MM.1S (cell line): Measurements from ENCODE around the gene TP63.

Experiments used
- DNase-seq: peaks from one replicate; pipeline ENCODE4 v3.0.0-alpha.2; 2015
- H2AFZ ChIP-seq: fragments of 300-600 bp; sonication (generic); 2 replicates; pipeline ENCODE4 v1.6.0; 2016; ENCODE audit warnings: antibody characterized with exemption, low read length
- H3F3A ChIP-seq: fragments of 300-600 bp; sonication (generic); 2 replicates; pipeline ENCODE4 v1.6.1; 2016; ENCODE audit warnings: mild to moderate bottlenecking, antibody characterized with exemption, low read length, moderate library complexity, mixed read lengths; ENCODE audit not compliant: insufficient read depth
- H3K27ac ChIP-seq: fragments of 300-600 bp; sonication (generic); 2 replicates; pipeline ENCODE4 v1.5.1; 2016; ENCODE audit warnings: mild to moderate bottlenecking, low read length
- H3K27me3 ChIP-seq: fragments of 300-600 bp; sonication (generic); replicated peaks from 2 replicates; pipeline ENCODE4 v1.6.0; 2016; ENCODE audit warnings: low read length; ENCODE audit not compliant: insufficient read depth
- H3K36me3 ChIP-seq: fragments of 300-600 bp; sonication (generic); replicated peaks from 2 replicates; pipeline ENCODE4 v1.6.1; 2016; ENCODE audit warnings: mild to moderate bottlenecking, low read length, mixed read lengths; ENCODE audit not compliant: insufficient read depth
- H3K4me1 ChIP-seq: fragments of 300-600 bp; sonication (generic); 2 replicates; pipeline ENCODE4 v1.6.1; 2016; ENCODE audit warnings: low read length, mixed read lengths
- H3K4me2 ChIP-seq: fragments of 300-600 bp; sonication (generic); 2 replicates; pipeline ENCODE4 v1.6.0; 2016; ENCODE audit warnings: low read depth, low read length
- H3K4me3 ChIP-seq: fragments of 300-600 bp; sonication (generic); 2 replicates; pipeline ENCODE4 v1.5.1; 2016; ENCODE audit warnings: low read length, mixed read lengths
- H3K79me2 ChIP-seq: fragments of 300-600 bp; sonication (generic); 2 replicates; pipeline ENCODE4 v1.6.1; 2016; ENCODE audit warnings: mixed run types, low read length, mixed read lengths
- H3K9ac ChIP-seq: fragments of 300-600 bp; sonication (generic); 2 replicates; pipeline ENCODE4 v1.6.1; 2016; ENCODE audit warnings: low read length, mixed read lengths
- H3K9me2 ChIP-seq: fragments of 300-600 bp; sonication (generic); replicated peaks from 2 replicates; pipeline ENCODE4 v1.6.1; 2016; ENCODE audit warnings: mild to moderate bottlenecking, low read length, mixed read lengths; ENCODE audit not compliant: insufficient read depth
- H3K9me3 ChIP-seq: fragments of 300-600 bp; sonication (generic); replicated peaks from 2 replicates; pipeline ENCODE4 v1.6.1; 2016; ENCODE audit warnings: mild to moderate bottlenecking, low read length, mixed read lengths; ENCODE audit not compliant: insufficient read depth
- H4K20me1 ChIP-seq: fragments of 300-600 bp; sonication (generic); 2 replicates; pipeline ENCODE4 v1.6.1; 2016; ENCODE audit warnings: mild to moderate bottlenecking, low read length, moderate library complexity, mixed read lengths; ENCODE audit not compliant: insufficient read depth
- EZH2 ChIP-seq: fragments of 300-600 bp; sonication (generic); optimal IDR thresholded peaks from 2 replicates; pipeline ENCODE3; 2017; ENCODE audit warnings: low read depth, mild to moderate bottlenecking, antibody characterized with exemption, low read length, mixed read lengths
- EZH2phosphoT487 ChIP-seq: fragments of 300-600 bp; sonication (generic); IDR thresholded peaks from 2 replicates; pipeline ENCODE4 v1.6.1; 2018; ENCODE audit warnings: antibody characterized with exemption, low read length
- TF ChIP-seq, protein P1 (sequence below): fragments of 300-600 bp; sonication (generic); IDR thresholded peaks from 2 replicates; pipeline ENCODE4 v1.5.1; 2016; ENCODE audit warnings: antibody characterized with exemption, low read length, mixed read lengths

The TP63 gene

DNA sequence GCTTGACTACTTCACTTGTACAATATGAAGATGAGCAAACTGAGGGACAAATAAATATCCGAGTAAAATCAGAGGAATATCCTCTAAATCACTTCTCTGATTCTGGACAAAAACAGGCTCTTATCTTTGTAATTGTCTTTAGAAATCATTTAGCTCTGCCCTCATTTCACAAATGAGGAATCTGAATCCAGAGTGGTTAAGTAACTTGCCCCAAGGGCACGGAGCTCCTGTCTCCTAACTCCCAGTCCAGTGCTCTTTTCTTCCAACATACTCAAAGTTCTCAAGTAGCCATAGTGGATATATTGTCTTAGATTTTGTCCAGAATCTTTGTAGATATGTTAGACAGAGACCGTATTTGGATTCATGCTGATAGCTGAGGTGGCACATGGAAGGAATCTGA is 156.0 kb downstream of the TP63 start:
- no peak for DNase-seq
- no peaks in the 10 kb centered on the region for H3K4me1 ChIP-seq
- H2AFZ ChIP-seq, result no peak overlapping the region
- H4K20me1 ChIP-seq, result no peaks in the 10 kb centered on the region
- H3K9me3 ChIP-seq, result no peaks in the 10 kb centered on the region
- no peaks in the 10 kb centered on the region for H3F3A ChIP-seq
- no peak overlapping the region for H3K9ac ChIP-seq
- H3K4me3 ChIP-seq, result no peak overlapping the region
- no peak overlapping the region for H3K4me2 ChIP-seq
- no peaks in the 10 kb centered on the region for H3K9me2 ChIP-seq
- TF ChIP-seq, protein P1, sequence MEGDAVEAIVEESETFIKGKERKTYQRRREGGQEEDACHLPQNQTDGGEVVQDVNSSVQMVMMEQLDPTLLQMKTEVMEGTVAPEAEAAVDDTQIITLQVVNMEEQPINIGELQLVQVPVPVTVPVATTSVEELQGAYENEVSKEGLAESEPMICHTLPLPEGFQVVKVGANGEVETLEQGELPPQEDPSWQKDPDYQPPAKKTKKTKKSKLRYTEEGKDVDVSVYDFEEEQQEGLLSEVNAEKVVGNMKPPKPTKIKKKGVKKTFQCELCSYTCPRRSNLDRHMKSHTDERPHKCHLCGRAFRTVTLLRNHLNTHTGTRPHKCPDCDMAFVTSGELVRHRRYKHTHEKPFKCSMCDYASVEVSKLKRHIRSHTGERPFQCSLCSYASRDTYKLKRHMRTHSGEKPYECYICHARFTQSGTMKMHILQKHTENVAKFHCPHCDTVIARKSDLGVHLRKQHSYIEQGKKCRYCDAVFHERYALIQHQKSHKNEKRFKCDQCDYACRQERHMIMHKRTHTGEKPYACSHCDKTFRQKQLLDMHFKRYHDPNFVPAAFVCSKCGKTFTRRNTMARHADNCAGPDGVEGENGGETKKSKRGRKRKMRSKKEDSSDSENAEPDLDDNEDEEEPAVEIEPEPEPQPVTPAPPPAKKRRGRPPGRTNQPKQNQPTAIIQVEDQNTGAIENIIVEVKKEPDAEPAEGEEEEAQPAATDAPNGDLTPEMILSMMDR, result no peak
- TF ChIP-seq EZH2phosphoT487, result no peak
- no peak for TF ChIP-seq EZH2
- H3K36me3 ChIP-seq, result no peaks in the 10 kb centered on the region
- no peak overlapping the region for H3K27ac ChIP-seq
- no peaks in the 10 kb centered on the region for H3K79me2 ChIP-seq
- H3K27me3 ChIP-seq, result no peaks in the 10 kb centered on the region

DNA sequence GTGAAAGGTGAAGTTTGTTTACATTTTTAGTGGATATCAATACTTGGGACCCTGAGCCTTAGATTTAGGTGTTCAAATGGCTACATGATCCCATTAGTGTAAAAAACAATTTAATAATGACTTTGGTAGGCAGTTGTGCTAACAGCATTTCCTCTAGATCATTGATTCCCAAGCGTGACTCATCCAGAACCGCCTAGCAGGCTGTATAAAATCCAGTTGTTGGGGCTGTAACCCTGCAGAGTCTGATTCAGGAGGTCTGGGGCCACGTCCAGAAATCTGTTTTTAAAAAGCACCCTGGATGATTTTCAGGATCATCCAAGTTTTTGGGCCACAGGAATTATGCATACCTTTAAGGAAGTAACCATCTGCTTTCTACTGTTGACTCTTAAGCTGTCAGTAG is 156.4 kb downstream of the TP63 start:
- H3K9me3 ChIP-seq, result no peaks in the 10 kb centered on the region
- DNase-seq, result no peak
- TF ChIP-seq EZH2, result no peak
- TF ChIP-seq, protein P1, result no peak
- no peak for TF ChIP-seq EZH2phosphoT487
- no peaks in the 10 kb centered on the region for H3K9me2 ChIP-seq
- no peak overlapping the region for H2AFZ ChIP-seq
- H3K36me3 ChIP-seq, result no peaks in the 10 kb centered on the region
- H3K4me3 ChIP-seq, result no peak overlapping the region
- no peak overlapping the region for H3K4me2 ChIP-seq
- no peaks in the 10 kb centered on the region for H3K4me1 ChIP-seq
- no peak overlapping the region for H3K9ac ChIP-seq
- no peaks in the 10 kb centered on the region for H3K79me2 ChIP-seq
- H3K27ac ChIP-seq, result no peak overlapping the region
- H4K20me1 ChIP-seq, result no peaks in the 10 kb centered on the region
- H3K27me3 ChIP-seq, result no peaks in the 10 kb centered on the region
- no peaks in the 10 kb centered on the region for H3F3A ChIP-seq

DNA sequence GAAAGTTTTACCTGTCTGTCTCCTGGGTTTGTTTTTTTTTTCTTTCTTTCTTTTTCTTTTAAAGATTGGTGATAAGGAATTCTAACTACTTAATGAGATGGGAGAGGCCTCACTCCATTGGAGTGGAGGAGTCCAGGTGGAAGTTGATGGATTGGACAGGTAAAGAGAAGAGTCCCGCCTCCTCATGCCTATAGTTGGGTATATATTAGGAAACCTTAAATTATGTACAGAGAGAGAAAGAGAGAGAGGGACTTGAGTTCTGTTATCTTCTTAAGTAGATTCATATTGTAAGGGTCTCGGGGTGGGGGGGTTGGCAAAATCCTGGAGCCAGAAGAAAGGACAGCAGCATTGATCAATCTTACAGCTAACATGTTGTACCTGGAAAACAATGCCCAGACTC is 158.2 kb downstream of the TP63 start:
- H3K9me3 ChIP-seq, result no peaks in the 10 kb centered on the region
- H3K9me2 ChIP-seq, result no peaks in the 10 kb centered on the region
- H4K20me1 ChIP-seq, result no peaks in the 10 kb centered on the region
- no peak for DNase-seq
- no peaks in the 10 kb centered on the region for H3K79me2 ChIP-seq
- H3K27me3 ChIP-seq, result no peaks in the 10 kb centered on the region
- no peak overlapping the region for H3K4me3 ChIP-seq
- no peak overlapping the region for H2AFZ ChIP-seq
- H3K4me2 ChIP-seq, result no peak overlapping the region
- no peaks in the 10 kb centered on the region for H3F3A ChIP-seq
- H3K36me3 ChIP-seq, result no peaks in the 10 kb centered on the region
- H3K4me1 ChIP-seq, result no peaks in the 10 kb centered on the region
- TF ChIP-seq, protein P1, result no peak
- no peak overlapping the region for H3K9ac ChIP-seq
- no peak overlapping the region for H3K27ac ChIP-seq
